Activated gamma-delta T cell (primary cell): ENCODE data around the gene SLC37A3.
"Not testable (repeated sequence)": the region's sequence is repeated elsewhere in the genome, so short reads cannot be mapped to it uniquely, and the experiment has no call there.

ENCODE experiments used
- DNase-seq: peaks from one replicate; lab custom pipeline; 2025; lab: John Stamatoyannopoulos, UW

The SLC37A3 gene

DNA sequence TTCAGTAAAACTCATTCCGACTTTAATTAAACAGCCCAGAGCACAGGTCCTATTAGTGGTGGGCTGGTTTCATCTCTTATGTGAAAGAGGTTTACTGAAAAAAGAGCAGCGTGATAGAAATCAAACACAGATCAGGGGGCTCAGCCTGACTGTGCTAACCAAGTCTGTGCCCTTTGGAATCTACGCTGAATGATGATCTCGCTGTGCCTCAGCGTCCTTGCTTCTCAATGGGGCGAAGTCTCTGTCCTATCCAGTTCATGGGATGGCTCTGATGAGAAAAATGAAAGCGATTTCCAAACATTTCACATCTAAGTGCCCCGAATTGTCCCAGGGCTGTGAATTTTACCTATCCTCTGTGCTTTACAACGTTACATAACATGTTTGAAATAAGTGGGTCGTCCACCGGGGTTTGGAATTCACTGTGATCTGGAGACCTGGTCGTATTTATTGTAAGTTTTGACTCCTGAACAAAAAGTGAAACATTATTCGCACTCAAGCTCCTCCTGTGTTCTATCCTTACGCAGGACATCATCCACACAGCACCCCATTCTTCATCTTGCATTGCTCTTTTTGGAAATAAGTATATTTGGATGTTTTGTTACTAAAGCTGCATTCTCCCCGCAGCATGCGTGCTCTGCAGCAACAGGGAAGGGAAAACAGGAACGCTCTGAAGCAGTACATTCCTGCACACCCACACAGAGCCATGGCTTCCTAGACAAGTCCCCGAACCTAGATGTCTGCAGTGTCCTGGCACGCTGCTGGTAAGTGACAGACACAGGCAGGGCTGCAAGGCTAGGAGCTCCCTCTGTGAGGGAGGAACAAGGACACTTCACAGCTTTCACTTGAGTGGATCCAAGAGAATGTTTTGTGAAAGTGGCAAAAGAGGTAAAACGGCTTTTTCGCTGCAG is 83.5 kb downstream of the SLC37A3 start:
- DNase-seq = no peak

- DNase-seq = no peak
These were observed 86.0 kb downstream of the SLC37A3 start for GRCh38 chr7:140312141-140312846.

DNA sequence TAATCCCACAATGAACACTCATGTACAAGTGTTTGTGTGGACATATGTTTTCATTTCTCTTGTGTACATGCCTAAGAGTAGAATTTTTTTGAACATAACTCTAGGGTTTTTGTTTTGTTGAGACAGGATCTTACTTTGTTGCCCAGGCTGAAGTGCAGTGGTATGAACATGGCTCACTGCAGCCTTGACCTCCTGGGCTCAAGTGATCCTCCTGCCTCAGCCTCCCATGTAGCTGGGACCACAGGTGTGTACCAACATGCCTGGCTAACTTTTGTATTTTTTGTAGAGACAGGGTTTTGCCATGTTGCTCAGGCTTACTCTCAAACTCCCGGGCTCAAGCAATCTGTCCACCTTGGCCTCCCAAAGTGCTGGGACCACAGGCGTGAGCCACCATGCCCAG is 87.2 kb downstream of the SLC37A3 start:
- DNase-seq = not testable (repeated sequence)

DNA sequence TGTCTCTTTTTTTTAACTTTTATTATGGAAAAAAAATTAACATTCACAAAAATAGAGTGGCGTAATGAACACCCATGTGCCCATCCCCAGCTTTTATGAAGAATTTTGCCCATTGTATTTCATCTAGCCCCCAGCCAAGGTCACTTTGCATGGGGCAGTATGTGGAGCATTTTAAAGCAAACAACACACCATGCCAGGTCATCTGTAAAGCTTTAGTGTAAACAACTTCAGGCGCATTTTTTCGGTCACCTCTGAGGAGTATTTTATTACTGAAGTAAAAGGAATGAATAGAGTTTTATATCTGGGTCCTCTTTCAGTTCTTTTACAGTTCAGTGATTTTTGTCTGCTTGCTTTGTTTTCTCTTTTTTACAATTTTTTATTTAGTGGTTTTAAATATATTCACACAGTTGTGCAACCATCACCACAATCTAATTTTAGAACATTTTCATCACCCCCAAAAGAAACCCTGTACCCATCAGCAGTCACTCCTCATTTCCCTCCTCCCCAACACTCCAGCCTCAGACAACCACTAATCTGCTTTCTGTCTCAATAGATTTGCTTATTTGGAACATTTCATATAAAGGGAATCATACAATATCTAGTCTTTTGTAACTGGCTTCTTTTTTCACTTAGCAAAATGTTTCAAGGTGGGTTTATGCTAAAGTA is 87.9 kb downstream of the SLC37A3 start:
- no peak for DNase-seq

- no peak for DNase-seq
These were observed 90.3 kb downstream of the SLC37A3 start for GRCh38 chr7:140308060-140308459.

GRCh38 chr7:140304191-140304799 is 94.0 kb downstream of the SLC37A3 start:
- no peak for DNase-seq

DNA sequence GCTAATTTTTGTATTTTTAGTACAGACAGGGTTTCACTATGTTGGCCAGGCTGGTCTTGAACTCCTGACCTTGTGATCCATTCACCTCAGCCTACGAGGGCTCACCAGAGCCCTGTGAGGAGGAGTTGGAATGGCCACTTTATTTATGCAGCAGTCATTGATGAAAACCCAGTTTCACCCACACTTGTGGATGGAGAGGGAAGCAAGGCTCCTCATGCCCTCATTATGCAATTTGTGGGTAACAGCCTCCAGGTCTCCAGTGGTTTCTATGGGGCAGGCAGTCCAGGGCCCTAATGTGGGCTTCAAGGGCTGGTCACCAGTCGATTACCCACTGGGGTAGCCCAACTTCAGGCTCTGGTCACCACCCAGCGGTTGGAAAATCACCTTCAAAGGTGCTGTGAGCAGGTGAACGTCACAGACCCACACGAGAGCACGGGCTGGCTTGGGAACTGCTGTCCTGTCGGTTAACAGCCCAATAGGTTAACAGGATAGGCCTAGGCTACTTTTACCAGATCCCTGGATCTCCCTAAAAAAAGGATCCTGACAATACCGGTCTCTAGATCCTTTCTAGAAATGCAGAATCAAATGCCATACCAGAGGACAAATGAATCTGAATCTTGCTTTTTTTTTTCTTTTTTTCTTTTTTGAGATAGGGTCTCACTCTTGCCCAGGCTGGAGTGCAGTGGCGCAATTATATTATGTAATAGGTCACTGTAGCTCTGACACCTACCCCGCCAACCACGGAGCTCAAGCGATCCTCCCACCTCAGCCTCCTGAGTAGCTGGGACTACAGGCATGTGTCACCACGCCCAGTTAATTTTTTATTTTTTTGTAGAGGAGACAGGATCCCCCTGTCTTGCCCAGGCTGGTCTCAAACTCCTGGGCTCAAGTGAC is 97.8 kb downstream of the SLC37A3 start:
- DNase-seq = no peak

DNA sequence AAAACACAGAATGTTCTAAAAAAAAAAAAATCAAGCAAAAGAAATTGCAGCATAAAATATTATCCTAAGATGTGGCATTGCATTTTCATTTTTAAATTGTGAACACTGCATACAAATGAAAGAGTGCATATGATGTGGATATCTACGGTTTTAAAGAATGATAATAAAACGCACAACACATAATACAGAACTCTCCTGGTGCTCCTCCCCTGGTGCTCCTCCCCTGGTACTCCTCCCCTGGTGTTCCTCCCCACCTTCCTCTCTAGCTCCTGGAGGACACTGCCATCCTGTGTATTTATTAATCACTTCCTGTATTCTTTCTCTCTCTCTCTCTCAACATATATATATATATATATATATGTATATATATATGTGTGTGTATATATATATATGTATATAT is 100.1 kb downstream of the SLC37A3 start:
- DNase-seq = no peak

DNA sequence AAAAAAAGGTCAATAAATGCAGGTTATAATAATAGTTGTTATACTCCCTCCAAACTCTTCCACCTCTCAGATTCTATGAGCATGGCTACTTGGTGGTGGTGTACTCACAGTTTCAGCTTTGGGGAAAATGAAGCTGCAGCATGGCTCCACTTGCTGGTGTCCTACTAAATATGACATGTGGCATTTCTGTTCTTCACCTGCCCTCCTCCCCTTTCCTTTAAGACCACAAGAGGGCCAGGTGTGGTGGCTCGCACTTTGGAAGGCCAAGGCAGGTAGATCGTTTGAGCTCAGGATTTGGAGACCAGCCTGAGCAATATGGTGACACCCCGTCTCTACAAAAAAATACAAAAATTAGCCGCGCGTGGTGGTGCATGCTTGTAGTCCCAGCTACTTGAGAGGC is 101.1 kb downstream of the SLC37A3 start:
- no peak for DNase-seq

DNA sequence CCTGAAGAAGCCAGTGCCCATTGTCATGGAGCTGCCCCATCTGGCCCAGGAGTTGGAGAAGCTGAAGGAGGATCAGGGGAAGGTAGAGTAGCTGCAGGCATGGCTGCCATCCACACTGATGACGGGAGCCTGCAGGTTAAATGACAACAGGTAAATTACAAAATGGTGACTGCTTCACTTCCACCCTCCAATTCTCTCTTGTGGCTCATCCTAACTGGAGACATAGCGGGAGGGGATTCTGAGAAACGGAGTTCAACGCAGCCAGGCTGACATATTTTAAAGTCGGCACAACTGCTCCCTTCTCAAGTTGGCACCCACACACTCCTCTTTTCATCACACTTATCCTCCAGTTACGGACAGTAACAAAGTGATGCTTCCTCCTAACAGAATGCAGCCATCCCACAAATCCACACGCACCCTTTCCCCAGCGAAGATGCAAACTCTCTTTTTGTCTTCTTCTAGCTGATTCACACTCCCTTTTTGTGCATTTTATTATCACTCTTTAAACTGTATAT is 103.0 kb downstream of the SLC37A3 start:
- no peak for DNase-seq

DNA sequence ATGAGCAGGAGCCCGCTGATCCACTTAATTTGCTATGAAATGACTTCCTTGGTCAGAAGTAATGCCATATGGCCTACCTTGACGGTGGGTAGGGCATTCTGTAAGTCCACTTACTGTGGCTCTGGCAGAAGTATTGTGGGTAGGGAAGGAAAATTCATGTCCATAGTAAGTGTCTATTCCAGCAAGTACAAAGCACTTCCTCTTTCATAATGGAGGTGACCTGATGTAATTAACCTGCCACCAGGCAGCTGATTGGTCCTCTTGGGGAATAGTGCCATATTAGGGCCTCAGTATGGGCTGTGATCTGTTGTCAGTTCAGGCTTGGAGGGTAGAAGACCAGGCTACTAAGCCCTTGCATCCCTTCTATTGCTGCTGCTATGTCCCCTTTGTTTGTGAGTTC is 103.9 kb downstream of the SLC37A3 start:
- DNase-seq = no peak

GRCh38 chr7:140292438-140292837 is 105.9 kb downstream of the SLC37A3 start:
- DNase-seq = no peak

GRCh38 chr7:140289804-140290203 is 108.5 kb downstream of the SLC37A3 start:
- DNase-seq = no peak

DNA sequence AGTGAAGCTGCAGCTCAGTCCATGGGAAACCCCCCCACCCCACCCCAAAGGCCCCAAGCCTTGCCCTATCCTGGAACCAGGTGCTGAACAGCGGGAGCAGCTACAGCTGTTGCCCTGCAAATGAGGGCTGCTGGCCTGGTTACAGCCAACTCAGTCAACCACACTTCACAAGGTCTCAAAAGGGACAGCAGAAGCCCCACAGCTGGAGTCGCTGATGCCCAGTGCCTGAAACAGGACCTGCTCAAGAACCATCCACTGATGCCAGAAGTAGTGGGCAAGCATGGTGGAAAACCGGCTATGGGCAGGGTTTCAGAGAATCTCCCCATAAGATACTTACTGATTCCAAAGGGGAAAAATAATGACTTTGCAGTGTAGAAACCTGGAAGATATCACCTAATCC is 110.3 kb downstream of the SLC37A3 start:
- no peak for DNase-seq

- DNase-seq = no peak
These were observed 112.4 kb downstream of the SLC37A3 start for GRCh38 chr7:140285938-140286337.

- DNase-seq = no peak
These were observed 114.3 kb downstream of the SLC37A3 start for GRCh38 chr7:140284062-140284461.
